Activated naive CD4-positive, alpha-beta T cell treated with Interleukin-2 at 50 U/mL for 16 hours (primary cell): ENCODE data around the gene RAB3B.

ENCODE experiments used
- DNase-seq: peaks from one replicate; pipeline ENCODE4 v3.0.0-alpha.2; 2020

Gene RAB3B

DNA sequence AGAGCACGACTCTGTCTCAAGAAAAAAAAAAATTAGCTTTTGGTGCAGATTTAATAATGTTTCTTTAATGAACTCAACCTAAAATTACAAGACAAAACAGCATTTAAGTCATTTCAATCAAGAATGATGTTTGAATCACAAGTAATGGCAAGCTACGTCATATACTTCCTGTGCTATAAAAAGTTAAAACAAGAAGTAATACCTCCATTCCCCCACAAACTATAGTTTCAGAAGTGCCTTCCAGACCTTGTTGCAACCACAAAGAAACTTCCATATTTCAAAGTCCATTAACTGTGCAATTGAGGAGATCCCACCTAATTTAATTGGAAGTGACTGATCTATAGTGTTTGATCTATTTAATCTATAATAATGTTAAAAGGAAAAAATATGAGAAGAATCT is 127.1 kb downstream of the RAB3B start:
- no peak for DNase-seq

DNA sequence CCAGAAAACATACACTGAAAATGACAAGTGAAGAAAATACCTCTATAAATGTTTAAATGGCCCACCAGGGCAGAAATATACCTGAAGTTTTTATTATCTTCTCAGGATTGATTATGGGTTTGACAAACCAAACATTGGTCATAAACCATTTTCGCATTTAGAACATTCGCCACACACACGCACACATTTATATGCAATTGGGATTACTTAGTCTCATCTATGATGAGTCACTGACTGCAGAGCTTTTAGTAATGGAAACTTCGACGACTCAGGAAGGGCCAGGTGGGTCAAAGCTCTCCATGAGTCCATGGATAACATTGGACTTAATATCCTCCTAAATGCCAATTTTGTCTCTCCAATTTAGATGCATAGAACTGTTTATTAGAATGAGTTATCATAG is 128.8 kb downstream of the RAB3B start:
- DNase-seq = no peak

DNA sequence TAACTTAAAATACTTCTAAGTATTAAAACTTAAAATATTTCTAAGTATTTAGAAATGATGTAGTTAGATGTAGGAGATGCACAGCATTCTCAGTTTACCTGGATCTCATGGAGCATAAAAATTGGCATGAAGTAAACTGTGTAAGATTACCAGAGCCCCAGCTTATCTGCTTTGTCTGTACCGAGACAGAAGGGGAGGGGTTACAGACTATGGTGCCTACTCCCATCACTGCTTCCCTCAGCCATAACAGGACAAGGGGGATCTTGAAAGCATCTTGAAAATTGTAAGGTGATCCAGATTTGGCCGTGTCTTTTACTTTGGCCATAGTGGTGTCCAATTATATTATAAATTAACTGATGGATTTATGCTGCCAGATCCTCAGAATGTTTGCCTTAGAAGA is 130.8 kb downstream of the RAB3B start:
- DNase-seq = no peak

- no peak for DNase-seq
Observed at GRCh38 chr1:51859333-51859732, 131.2 kb downstream of the RAB3B start.

DNA sequence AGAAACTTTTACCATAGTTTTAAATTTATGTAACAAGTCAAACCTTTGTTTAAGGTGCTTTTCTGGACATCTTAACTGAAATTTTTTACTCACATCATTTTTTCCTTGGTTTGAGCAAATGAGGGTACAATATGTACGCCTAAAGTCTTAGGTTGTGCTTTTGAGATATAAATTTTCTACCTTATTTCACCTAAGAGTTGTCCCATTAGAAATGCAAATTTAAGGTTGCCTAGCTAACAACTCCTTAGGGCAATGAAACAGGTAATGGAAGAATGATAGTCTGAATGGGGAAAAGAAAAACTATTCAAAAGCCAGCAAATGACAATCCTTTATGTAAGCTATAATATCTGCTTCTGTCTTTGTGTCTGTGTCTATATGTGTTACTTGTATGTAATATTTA is 131.6 kb downstream of the RAB3B start:
- no peak for DNase-seq
